Fibroblast of lung (primary cell): ENCODE measurements around the gene ENOX1.

Experiments used
- CTCF ChIP-seq, 2 donors: IDR thresholded peaks in 1 of 2; conservative IDR thresholded peaks in 1 of 2; 1 replicate in 1 of 2; 2 replicates in 1 of 2; pipeline ENCODE4 v1.5.1; 2011 to 2012; ENCODE audit warnings: low read length in 2 of 2, control low read depth in 1 of 2, inconsistent platforms in 1 of 2, low read depth in 1 of 2, mild to moderate bottlenecking in 1 of 2
- EZH2 ChIP-seq: IDR thresholded peaks from 2 replicates; pipeline ENCODE4 v1.5.1; 2012; ENCODE audit warnings: low read length, control low read depth, mild to moderate bottlenecking; ENCODE audit errors: missing control alignments

- TF ChIP-seq EZH2 (no peak), CTCF (conservative IDR thresholded peaks at IDR 0.05 in 1 of 2, IDR thresholded peaks at IDR 0.05 in 1 of 2; ENCODE audit: low read depth in 1 of 2, low read length in 2 of 2) (no peak)
These were observed 23.5 kb downstream of the ENOX1 start for GRCh38 chr13:43763143-43763759.
